Measurements from ENCODE around the gene RFNG. TPM values are rescaled to one million over a fixed set of nuclear protein-coding genes. Genes with fewer than 3 reads are reported as not detected.

The RFNG gene
- total and polyA plus RNA-seq, 2 of the 13 experiments (the other 11 are each of a cell fraction or from before 2014, with no cell fraction given): 61.4 to 64.0 TPM

- no peak for TF ChIP-seq ZNF512B (CRISPR knock-in tag; IDR thresholded peaks at IDR 0.05; ENCODE audit: borderline replicate concordance)
- TF ChIP-seq ZNF30 (CRISPR knock-in tag; IDR thresholded peaks at IDR 0.05): no peak
- no peak for TF ChIP-seq ZIK1 (CRISPR knock-in tag; IDR thresholded peaks at IDR 0.05; ENCODE audit: borderline replicate concordance, low read depth)
- no peak for TF ChIP-seq ZNF878 (CRISPR knock-in tag; IDR thresholded peaks at IDR 0.05)
- no peak for TF ChIP-seq SNAPC5 (CRISPR knock-in tag; IDR thresholded peaks at IDR 0.05; ENCODE audit: borderline replicate concordance)
- TF ChIP-seq ZNF670 (CRISPR knock-in tag; IDR thresholded peaks at IDR 0.05; ENCODE audit: borderline replicate concordance): 0 out of 2 replicates have a peak, but pooled peaks have one; percentile 32
- TF ChIP-seq PTBP1 (IDR thresholded peaks at IDR 0.05; ENCODE audit: low read depth, low read length, poor library complexity, severe bottlenecking): no peak
- TF ChIP-seq XBP1 (CRISPR knock-in tag; IDR thresholded peaks at IDR 0.05): no peak
- no peak for TF ChIP-seq ZNF740 (CRISPR knock-in tag; IDR thresholded peaks at IDR 0.05)
- no peak for TF ChIP-seq NFIC (IDR thresholded peaks at IDR 0.05; ENCODE audit: low read length)
- no peak for TF ChIP-seq ZNF691 (CRISPR knock-in tag; IDR thresholded peaks at IDR 0.05; ENCODE audit: borderline replicate concordance, low read depth)
- TF ChIP-seq ZNF280B (CRISPR knock-in tag; IDR thresholded peaks at IDR 0.05; ENCODE audit: borderline replicate concordance): no peak
- TF ChIP-seq SPEN (CRISPR knock-in tag; IDR thresholded peaks at IDR 0.05; ENCODE audit: low read depth): no peak
- no peak for TF ChIP-seq RCOR2 (CRISPR knock-in tag; IDR thresholded peaks at IDR 0.05)
- TF ChIP-seq ZNF160 (CRISPR knock-in tag; IDR thresholded peaks at IDR 0.05): no peak
- no peak for TF ChIP-seq SMYD3 (CRISPR knock-in tag; IDR thresholded peaks at IDR 0.05)
- no peak for TF ChIP-seq ZBTB26 (CRISPR knock-in tag; IDR thresholded peaks at IDR 0.05; ENCODE audit: borderline replicate concordance)
- peak; percentile 85 for TF ChIP-seq RBFOX2 (IDR thresholded peaks at IDR 0.05; ENCODE audit: low read depth, low read length)
- no peak for TF ChIP-seq GRHL1 (CRISPR knock-in tag; conservative IDR thresholded peaks at IDR 0.05)
- no peak for TF ChIP-seq HOXA5 (CRISPR knock-in tag; IDR thresholded peaks at IDR 0.05)
Observed at GRCh38 chr17:82007495-82008257, 43.9 kb downstream of the RFNG start (continued).
